GM21737 (cell line): ENCODE measurements around the gene RNF141.

Experiments
- ATAC-seq: cut with Tn5 transposase; IDR thresholded peaks from one replicate; pipeline ENCODE4 v1.9.1; 2021; ENCODE audit warnings: mild to moderate bottlenecking, moderate library complexity; ENCODE audit not compliant: unreplicated experiment

The RNF141 gene

GRCh38 chr11:10484461-10485180, 56.4 kb downstream of the RNF141 start:
- ATAC-seq: no peak

DNA sequence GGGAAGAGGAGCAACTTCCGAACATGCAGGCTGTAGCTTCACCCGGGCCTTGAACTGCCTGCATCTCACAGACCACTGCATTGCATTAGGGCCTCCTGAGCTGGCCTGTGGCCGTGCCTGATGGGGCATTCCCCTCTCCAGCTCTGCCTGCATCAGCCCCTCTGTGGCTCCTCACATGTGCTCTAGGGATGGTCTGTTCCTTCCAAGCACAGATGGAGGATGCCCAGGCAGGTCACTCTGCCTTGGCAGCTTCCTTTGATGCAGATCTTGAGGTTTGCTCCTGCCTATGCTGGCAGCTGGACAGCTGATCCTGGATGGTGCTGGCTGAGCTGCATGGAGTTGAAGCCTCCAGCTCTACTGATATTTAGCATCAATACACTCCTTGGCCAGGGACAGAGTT, 57.4 kb downstream of the RNF141 start:
- ATAC-seq: no peak

GRCh38 chr11:10483174-10483573, 57.8 kb downstream of the RNF141 start:
- no peak for ATAC-seq

- no peak for ATAC-seq
Observed at GRCh38 chr11:10481560-10482349, 59.2 kb downstream of the RNF141 start.

- no peak for ATAC-seq
Observed at GRCh38 chr11:10480760-10481159, 60.2 kb downstream of the RNF141 start.

DNA sequence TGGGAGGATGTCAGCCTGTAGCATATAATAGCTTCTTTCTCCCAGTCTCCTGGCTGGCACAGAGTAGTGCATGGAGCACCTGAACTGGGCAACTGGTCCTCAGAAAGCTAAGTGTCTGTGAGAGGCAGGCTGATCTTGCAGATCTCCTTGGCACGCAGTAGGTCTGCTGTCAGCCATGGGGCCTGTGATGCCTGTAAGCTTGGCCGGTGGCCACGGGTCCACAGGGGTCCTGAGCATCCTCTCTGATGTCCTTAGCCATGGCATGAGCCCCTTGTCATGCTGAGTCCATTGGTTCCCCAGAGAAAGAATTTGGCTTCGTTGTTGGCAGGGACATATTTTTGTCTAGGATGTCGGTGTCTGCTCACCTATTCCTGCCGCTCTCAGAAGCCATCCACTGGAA, 61.0 kb downstream of the RNF141 start:
- no peak for ATAC-seq

DNA sequence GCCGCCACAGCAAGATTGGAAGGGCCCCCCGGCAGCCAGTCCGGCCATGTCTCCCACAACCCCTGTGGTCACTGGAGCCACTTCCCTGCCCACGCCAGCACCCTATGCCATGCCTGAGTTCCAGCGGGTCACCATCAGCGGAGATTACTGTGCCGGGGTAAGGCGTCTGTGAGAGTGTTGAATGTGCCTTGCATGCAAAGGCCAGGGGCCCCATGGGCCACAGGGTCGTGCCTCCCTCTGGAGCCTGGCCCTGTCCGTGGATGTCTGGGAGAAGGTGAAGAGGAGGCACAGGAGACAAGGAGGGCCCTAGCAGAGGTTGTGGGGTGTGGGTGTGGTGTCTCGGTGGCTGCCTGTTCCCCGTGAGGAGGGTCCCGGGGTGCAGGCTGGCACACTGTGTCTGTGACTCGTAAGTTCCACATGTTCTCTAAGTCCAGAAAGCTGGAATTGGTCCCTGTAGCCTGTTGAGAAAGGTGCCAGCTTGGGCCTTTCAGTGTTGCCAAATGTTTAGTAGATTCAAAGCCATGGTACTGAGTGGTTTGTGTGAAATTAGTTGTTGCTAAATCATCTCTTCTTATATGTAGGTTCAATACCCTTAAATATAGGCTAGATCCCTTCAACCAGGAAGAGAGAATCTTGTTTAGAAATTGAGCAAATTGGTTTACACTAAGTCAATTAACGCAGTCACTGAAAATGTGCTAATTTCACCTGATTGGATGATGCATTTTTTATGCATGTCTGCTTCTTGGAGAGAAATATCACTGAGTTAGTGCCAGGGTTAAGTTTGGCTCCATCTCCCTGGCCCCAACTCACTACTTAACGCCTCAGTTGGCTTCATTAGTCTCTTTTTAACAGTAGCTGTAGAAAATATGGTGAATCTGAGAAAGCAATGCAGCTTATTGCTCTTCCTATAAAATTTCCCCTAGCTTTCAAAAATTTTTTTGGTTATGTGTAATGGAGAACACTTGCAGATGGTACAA, 62.1 kb downstream of the RNF141 start:
- no peak for ATAC-seq

DNA sequence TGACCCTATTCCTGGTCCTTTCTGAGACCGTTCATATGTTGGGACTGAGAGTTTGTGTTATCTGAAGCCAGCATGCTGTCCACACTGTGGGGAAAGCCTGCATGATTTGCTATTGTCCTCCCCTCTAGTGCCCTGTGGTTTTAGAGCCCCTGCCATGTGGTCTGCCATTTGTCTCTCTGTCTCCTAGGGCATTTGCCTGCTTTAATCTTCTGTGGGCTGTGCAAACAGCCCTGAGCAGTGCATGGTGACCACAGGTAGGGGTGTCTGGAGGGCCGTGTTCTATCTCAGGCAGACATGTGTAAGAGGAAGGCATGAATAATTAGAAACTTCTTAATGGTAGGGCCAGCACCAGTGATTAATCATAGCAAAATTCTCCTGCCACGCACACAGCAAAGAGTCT, 62.9 kb downstream of the RNF141 start:
- no peak for ATAC-seq

- ATAC-seq: no peak
Observed at GRCh38 chr11:10477690-10478046, 63.3 kb downstream of the RNF141 start.

DNA sequence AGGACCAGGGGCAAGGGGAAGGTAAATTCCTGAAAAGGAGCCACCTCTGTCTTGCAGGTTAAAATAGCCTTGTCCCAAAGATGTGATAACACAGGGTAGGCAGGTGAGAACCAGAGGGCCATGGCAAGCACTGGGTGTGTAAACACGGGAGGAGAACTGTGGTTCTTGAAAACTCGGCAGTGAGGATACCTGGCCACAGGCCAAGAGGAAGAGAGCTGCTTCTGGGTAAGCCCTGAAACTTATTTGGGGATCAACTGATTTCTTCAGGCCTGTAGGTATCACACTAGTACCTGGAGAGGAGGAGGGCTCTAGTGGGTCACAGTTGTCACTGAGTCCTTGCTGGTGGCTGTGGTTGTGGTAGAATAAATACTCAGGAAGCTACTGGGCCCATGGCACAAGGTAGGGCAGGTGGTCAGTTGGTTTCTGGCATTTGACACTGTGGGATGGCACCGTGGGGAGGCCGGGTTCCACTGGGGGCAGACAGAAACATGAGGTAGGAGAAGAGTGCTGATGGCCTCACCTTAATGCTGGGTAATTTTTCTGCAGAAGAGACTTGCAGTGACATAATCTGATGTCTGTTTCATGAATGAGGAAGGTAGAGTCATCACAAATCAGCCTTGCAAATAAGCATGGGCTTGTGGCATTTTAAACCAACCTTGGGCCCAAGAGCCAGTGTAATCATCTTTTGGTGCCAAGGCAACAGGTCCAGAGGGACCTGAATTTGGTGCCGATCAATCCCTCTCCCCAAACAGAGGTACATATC, 63.9 kb downstream of the RNF141 start:
- no peak for ATAC-seq

GRCh38 chr11:10476342-10476741, 64.6 kb downstream of the RNF141 start:
- no peak for ATAC-seq

- no peak for ATAC-seq
Observed at GRCh38 chr11:10474551-10474950, 66.4 kb downstream of the RNF141 start.

DNA sequence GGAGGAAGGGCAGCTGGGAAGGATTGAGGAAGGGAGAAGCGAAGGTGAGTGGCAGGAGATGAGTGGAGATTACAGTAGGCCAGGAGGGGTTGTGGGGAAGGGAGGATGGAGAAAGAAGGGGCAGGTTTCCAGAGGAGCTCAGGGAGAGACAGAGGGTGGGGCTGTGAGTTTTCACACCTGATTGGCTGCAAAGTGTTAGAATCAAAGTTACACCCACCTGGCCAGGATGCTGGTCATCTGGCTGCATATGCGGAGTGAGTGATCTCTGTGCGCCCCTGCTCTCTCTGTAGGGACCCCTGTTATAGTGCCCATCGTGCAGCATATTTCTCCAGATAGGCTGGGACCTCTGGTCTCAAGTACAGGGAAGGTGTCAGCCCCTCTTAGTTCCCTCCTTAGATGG, 67.6 kb downstream of the RNF141 start:
- no peak for ATAC-seq

DNA sequence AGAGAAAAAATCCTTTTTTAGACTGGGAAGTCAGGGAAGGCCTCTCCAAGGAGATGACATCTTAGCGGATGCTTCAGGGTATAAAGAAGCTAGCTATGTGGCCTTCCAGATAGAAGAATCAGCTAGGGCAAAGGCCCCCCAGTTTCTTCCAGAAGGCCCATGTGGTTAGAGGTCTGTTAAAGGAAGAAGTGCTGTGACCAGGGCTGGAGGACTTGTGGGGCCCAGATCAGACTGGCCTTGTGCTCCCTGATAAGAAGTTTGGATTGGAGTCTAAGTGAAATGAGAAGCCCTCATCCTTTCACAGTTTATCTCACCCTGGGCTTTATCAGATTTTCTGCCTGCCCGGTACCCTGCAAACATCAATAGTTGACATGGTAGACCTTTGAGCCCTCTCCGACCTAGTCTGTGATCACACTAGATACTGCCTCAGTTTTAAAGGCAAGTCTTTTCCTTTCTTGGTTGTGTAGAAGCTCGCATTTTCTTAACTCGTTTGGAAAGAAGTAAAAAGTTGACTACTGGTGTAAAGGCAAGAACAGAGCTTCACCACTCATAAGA, 78.2 kb downstream of the RNF141 start:
- ATAC-seq: no peak
